Caco-2 (cell line): ENCODE data around the gene SLC32A1. TPM values are rescaled to one million over a fixed set of nuclear protein-coding genes. Genes with fewer than 3 reads are reported as not detected.

Experiments
- Bru-seq: library from RNA; stranded (reverse); fragments of 400-500 nt; gene quantifications from one replicate; lab custom pipeline; 2021; lab: Mats Ljungman, UMichigan
- BruChase-seq, 2 experiments: library from RNA; stranded (reverse); fragments of 400-500 nt; gene quantifications; one replicate each; lab custom pipeline; 2021; lab: Mats Ljungman, UMichigan
- BruUV-seq: library from RNA; stranded (reverse); fragments of 400-500 nt; replicated peaks from 2 replicates; lab custom pipeline; 2021; lab: Mats Ljungman, UMichigan
- CTCF ChIA-PET: fragments of 300-600 bp; sonication (Branson Sonifier 250); formaldehyde crosslinking; loops from one replicate; lab custom pipeline; 2022; ENCODE audit warnings: antibody characterized with exemption; lab: Charles Lee
- POLR2A ChIA-PET: fragments of 300-600 bp; sonication (Branson Sonifier 250); formaldehyde crosslinking; loops from one replicate; lab custom pipeline; 2022; ENCODE audit warnings: antibody characterized with exemption; lab: Charles Lee
- DNase-seq, 2 experiments: peaks; one replicate each; pipeline versions ENCODE4 v3.0.0 to v3.0.0-alpha.2; 2020 to 2022
- H3K27me3 ChIP-seq: replicated peaks from 2 replicates; pipeline ENCODE4 v1.6.0; 2011; ENCODE audit warnings: low read length; ENCODE audit not compliant: control insufficient read depth, insufficient read depth
- H3K36me3 ChIP-seq: 2 replicates; pipeline ENCODE4 v1.5.1; 2011; ENCODE audit warnings: low read length; ENCODE audit not compliant: control insufficient read depth, insufficient read depth
- H3K4me1 ChIP-seq: fragments of 250-450 bp; sonication (Bioruptor Pico); 2 replicates; pipeline ENCODE4 v1.5.1; 2020; ENCODE audit warnings: mild to moderate bottlenecking
- H3K4me3 ChIP-seq: 2 replicates; pipeline ENCODE4 v1.5.1; 2011; ENCODE audit warnings: low read depth, mild to moderate bottlenecking, control low read depth, low read length
- H3K9me3 ChIP-seq: fragments of 250-450 bp; sonication (Bioruptor Pico); 2 replicates; pipeline ENCODE4 v1.5.1; 2020; ENCODE audit warnings: mild to moderate bottlenecking, moderate library complexity
- H3K27ac Mint-ChIP-seq: one replicate; pipeline ENCODE4 v1.8.0; 2022; ENCODE audit warnings: mixed read lengths; ENCODE audit not compliant: unreplicated experiment
- H3K27me3 Mint-ChIP-seq: one replicate; pipeline ENCODE4 v1.8.0; 2022; ENCODE audit warnings: mixed read lengths; ENCODE audit not compliant: insufficient read depth, unreplicated experiment
- H3K36me3 Mint-ChIP-seq: one replicate; pipeline ENCODE4 v1.8.0; 2022; ENCODE audit warnings: mild to moderate bottlenecking, mixed read lengths; ENCODE audit not compliant: insufficient read depth, unreplicated experiment
- H3K4me1 Mint-ChIP-seq: one replicate; pipeline ENCODE4 v1.8.0; 2022; ENCODE audit warnings: low read depth, mixed read lengths; ENCODE audit not compliant: unreplicated experiment
- H3K4me3 Mint-ChIP-seq: one replicate; pipeline ENCODE4 v1.8.0; 2022; ENCODE audit warnings: mild to moderate bottlenecking, moderate library complexity, mixed read lengths; ENCODE audit not compliant: unreplicated experiment
- H3K9me3 Mint-ChIP-seq: one replicate; pipeline ENCODE4 v1.8.0; 2022; ENCODE audit warnings: mixed read lengths; ENCODE audit not compliant: unreplicated experiment
- CTCF ChIP-seq, 2 experiments: fragments of 200-600 bp in 1 of 2; IDR thresholded peaks; 1 replicate in 1 of 2; 2 replicates in 1 of 2; pipeline versions ENCODE4 v1.5.1 to v1.8.0; 2011 to 2022; ENCODE audit warnings: antibody characterized with exemption in 1 of 2, control low read depth in 1 of 2, inconsistent platforms in 1 of 2, low read depth in 1 of 2, low read length in 1 of 2, mild to moderate bottlenecking in 1 of 2, moderate library complexity in 1 of 2; ENCODE audit not compliant: insufficient read depth in 1 of 2, severe bottlenecking in 1 of 2, unreplicated experiment in 1 of 2
- intact Hi-C: fragments of 100-400 bp; cut with micrococcal nuclease; formaldehyde crosslinking; loops from one replicate; pipeline ENCODE4 v1.10.0; 2022; ENCODE audit not compliant: unreplicated experiment
- long read RNA-seq: library from polyadenylated mRNA; stranded (forward); transcript quantifications from one replicate; pipeline ENCODE4 v2.0.0, GENCODE V29; 2022
- total RNA-seq: library from RNA; stranded (reverse); gene quantifications from 2 replicates; pipeline ENCODE4 v1.2.3, GENCODE V29; 2022

The SLC32A1 gene
- total RNA-seq: not detected in 2 replicates
- not detected for Bru-seq, nascent RNA
- BruChase-seq, experiment 1, labeled RNA remaining after a 2-hour chase: not detected
- percentile 12 among the genes with signal in this experiment for BruChase-seq, experiment 2, labeled RNA remaining after a 6-hour chase
- long read RNA-seq: 0 reads

GRCh38 chr20:38723848-38724625 is at the start of gene SLC32A1:
Gene SLC32A1 (plus strand): TSS chr20:38724486. CDS start chr20:38724725, 239 bp downstream.
- POLR2A ChIA-PET: no interaction called here
- no peak for DNase-seq

GRCh38 chr20:38674765-38675133 is 49.5 kb upstream of the SLC32A1 start:
- no peak for TF ChIP-seq CTCF (IDR thresholded peaks at IDR 0.05; ENCODE audit: insufficient read depth in 1 of 2, low read depth in 1 of 2, low read length in 1 of 2, severe bottlenecking in 1 of 2, unreplicated experiment in 1 of 2)
- no TSS peak for BruUV-seq
- H3K27ac Mint-ChIP-seq: no peak overlapping the region
- Histone ChIP-seq H3K4me3 (no peak overlapping the region), H3K9me3 (no peaks in the 10 kb centered on the region), H3K27me3 (no peaks in the 10 kb centered on the region; the same call in 1 of the 2 replicates), H3K36me3 (no peaks in the 10 kb centered on the region), H3K4me1 (no peaks in the 10 kb centered on the region)
- H3K4me3 Mint-ChIP-seq: no peak overlapping the region
- no peaks in the 10 kb centered on the region for H3K4me1 Mint-ChIP-seq
- DNase-seq: no peak
- H3K27me3 Mint-ChIP-seq: peaks cover 15% of the 10 kb centered on the region
- POLR2A ChIA-PET: no interaction called here
- intact Hi-C loops: no loop called here
- CTCF ChIA-PET: no interaction called here
- no peaks in the 10 kb centered on the region for H3K36me3 Mint-ChIP-seq
- no peaks in the 10 kb centered on the region for H3K9me3 Mint-ChIP-seq

More at GRCh38 chr20:38723848-38724625, at the start of gene SLC32A1:
- H3K9me3 Mint-ChIP-seq: no peaks in the 10 kb centered on the region
- no peaks in the 10 kb centered on the region for H3K4me1 Mint-ChIP-seq
- Histone ChIP-seq H3K36me3 (no peaks in the 10 kb centered on the region), H3K4me3 (no peak within 1 kb of the TSS), H3K9me3 (no peaks in the 10 kb centered on the region), H3K4me1 (no peaks in the 10 kb centered on the region; the same call in 1 of the 2 replicates), H3K27me3 (peaks cover 5% of the 10 kb centered on the region; the same call in 1 of the 2 replicates)
- H3K4me3 Mint-ChIP-seq: no peak within 1 kb of the TSS
- H3K27ac Mint-ChIP-seq: no peak within 1 kb of the TSS
- H3K27me3 Mint-ChIP-seq: peaks cover 59% of the 10 kb centered on the region
- no peaks in the 10 kb centered on the region for H3K36me3 Mint-ChIP-seq
- intact Hi-C loops: no loop called here
- no peak for TF ChIP-seq CTCF (IDR thresholded peaks at IDR 0.05; ENCODE audit: insufficient read depth in 1 of 2, low read depth in 1 of 2, low read length in 1 of 2, severe bottlenecking in 1 of 2, unreplicated experiment in 1 of 2)
- no TSS peak for BruUV-seq
- CTCF ChIA-PET: no interaction called here

- Mint-ChIP-seq H3K27me3 (peaks cover 14% of the 10 kb centered on the region), H3K27ac (no peak overlapping the region), H3K4me1 (no peaks in the 10 kb centered on the region), H3K4me3 (no peak overlapping the region), H3K36me3 (no peaks in the 10 kb centered on the region), H3K9me3 (no peaks in the 10 kb centered on the region)
- H3K9me3 ChIP-seq: no peaks in the 10 kb centered on the region
- no peaks in the 10 kb centered on the region for H3K4me1 ChIP-seq
- no peaks in the 10 kb centered on the region for H3K27me3 ChIP-seq
- intact Hi-C loops: no loop called here
- no peak overlapping the region for H3K4me3 ChIP-seq
- no peak for TF ChIP-seq CTCF (IDR thresholded peaks at IDR 0.05; ENCODE audit: insufficient read depth in 1 of 2, low read depth in 1 of 2, low read length in 1 of 2, severe bottlenecking in 1 of 2, unreplicated experiment in 1 of 2)
- no peaks in the 10 kb centered on the region for H3K36me3 ChIP-seq
- POLR2A ChIA-PET: no interaction called here
- BruUV-seq: no TSS peak
- DNase-seq: no peak
- CTCF ChIA-PET: no interaction called here
These were observed 47.7 kb upstream of the SLC32A1 start for GRCh38 chr20:38676576-38676975.
